Uterus (tissue), 4 donors: Measurements from ENCODE around the gene NCKAP5L. TPM values are rescaled to one million over a fixed set of nuclear protein-coding genes. Genes with fewer than 3 reads are reported as not detected.

Experiments
- DNase-seq, 2 donors: peaks; one replicate each; pipeline ENCODE4 v3.0.0-alpha.2; 2019 to 2020
- H3K27ac ChIP-seq, 2 donors: fragments of 200-600 bp; sonication (generic); 1 replicate in 1 of 2; 2 replicates in 1 of 2; pipeline ENCODE4 v1.5.1; 2016 to 2018
- H3K27me3 ChIP-seq, 2 donors: fragments of 200-600 bp; sonication (generic); one replicate each; pipeline ENCODE4 v1.5.1; 2018 to 2019; ENCODE audit warnings: control low read depth in 1 of 2
- H3K36me3 ChIP-seq, 2 donors: fragments of 200-600 bp; sonication (generic); one replicate each; pipeline ENCODE4 v1.5.1; 2019; ENCODE audit warnings: control low read depth in 1 of 2
- H3K4me1 ChIP-seq, 2 donors: fragments of 200-600 bp; sonication (generic); one replicate each; pipeline ENCODE4 v1.5.1; 2018 to 2019; ENCODE audit warnings: control low read depth in 1 of 2
- H3K4me3 ChIP-seq, 2 donors: fragments of 200-600 bp; sonication (generic); 1 replicate in 1 of 2; 2 replicates in 1 of 2; pipeline ENCODE4 v1.5.1; 2018 to 2019; ENCODE audit warnings: mild to moderate bottlenecking in 1 of 2
- H3K9me3 ChIP-seq, 2 donors: fragments of 200-600 bp; sonication (generic); one replicate each; pipeline ENCODE4 v1.5.1; 2019; ENCODE audit warnings: control low read depth in 1 of 2
- CTCF ChIP-seq, 4 experiments: fragments of 200-600 bp in 2 of 4; fragments of 450-650 bp in 2 of 4; sonication (generic) in 2 of 4; IDR thresholded peaks; one replicate each; pipeline ENCODE4 v1.5.1; 2016 to 2019; ENCODE audit warnings: antibody characterized with exemption in 4 of 4, mild to moderate bottlenecking in 2 of 4, moderate library complexity in 1 of 4
- POLR2A ChIP-seq, 2 donors: fragments of 450-650 bp; IDR thresholded peaks; one replicate each; pipeline ENCODE4 v1.6.1; 2016; ENCODE audit warnings: antibody characterized with exemption in 2 of 2, mild to moderate bottlenecking in 1 of 2, moderate library complexity in 1 of 2
- intact Hi-C: fragments of 100-400 bp; cut with DNase I; formaldehyde crosslinking; loops from one replicate; pipeline ENCODE4 v1.15.1; 2023; ENCODE audit warnings: low total_unique reads
- total RNA-seq, 4 donors: library from RNA; depleted of rRNA in 3 of 4; stranded (reverse); fragments of >200 nt in 3 of 4; gene quantifications; one replicate each; pipeline versions ENCODE4 v1.1.0 to v1.2.4, GENCODE V29; 2014 to 2023
- donor health status: DM: yes; HTN: yes; CAD: no.

The NCKAP5L gene
- total RNA-seq, 4 donors from 2014 or later, result 4.1 to 26.1 (median 11.5) TPM

- Histone ChIP-seq H3K27ac (no peak overlapping the region), H3K36me3 (no peaks in the 10 kb centered on the region), H3K4me3 (no peak overlapping the region), H3K27me3 (no peaks in the 10 kb centered on the region), H3K9me3 (no peaks in the 10 kb centered on the region), H3K4me1 (no peaks in the 10 kb centered on the region)
- TF ChIP-seq CTCF (IDR thresholded peaks at IDR 0.05), result no peak
- TF ChIP-seq POLR2A (IDR thresholded peaks at IDR 0.05), result no peak
- intact Hi-C loops, result no loop called here
- DNase-seq, result no peak
These were observed 30.8 kb downstream of the NCKAP5L start for GRCh38 chr12:49797449-49797776.

DNA sequence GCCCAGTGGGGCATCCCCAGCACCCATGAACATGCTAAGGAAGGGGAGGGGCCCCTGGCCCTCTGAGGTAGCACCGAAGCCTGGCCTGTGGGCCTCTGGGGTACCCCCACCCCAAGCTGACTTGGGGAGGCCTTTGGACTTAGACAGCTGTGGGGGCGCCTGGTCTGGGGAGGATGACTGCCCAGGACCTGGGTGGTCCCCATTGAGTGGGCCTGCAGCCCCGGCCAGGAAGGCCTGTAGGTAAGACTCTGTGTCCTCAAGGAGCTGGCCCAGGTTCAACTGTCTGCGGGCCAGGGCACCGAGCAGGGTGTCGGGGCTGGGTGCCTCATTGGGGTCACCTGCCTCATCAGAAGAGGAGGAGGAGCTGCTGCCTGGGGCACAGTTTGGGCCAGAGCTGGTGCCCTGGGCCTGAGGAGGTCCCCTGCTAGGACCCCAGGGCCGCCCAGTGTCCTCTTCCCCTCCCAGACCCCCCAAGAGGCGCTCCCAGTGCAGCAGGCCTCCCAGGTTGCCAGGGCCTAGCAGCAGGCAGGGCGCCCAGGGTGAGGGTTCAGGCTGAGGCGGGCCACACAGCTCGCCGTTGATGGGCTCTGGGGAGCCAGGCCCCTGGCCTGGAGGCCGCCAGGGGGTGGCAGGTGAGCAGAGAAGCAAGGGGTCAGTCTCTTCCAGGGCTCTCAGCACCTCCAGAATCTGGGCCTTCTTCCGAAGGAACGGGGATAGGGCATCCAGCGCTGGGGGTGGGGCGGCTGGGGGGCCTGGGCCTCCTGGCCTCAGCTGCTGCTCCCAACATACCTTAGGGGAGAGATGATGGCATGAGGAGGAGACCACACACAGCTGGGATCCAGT, 31.4 kb downstream of the NCKAP5L start:
- Histone ChIP-seq H3K4me3 (no peak overlapping the region), H3K27me3 (no peaks in the 10 kb centered on the region), H3K4me1 (no peaks in the 10 kb centered on the region), H3K36me3 (no peaks in the 10 kb centered on the region), H3K27ac (no peak overlapping the region), H3K9me3 (no peaks in the 10 kb centered on the region)
- intact Hi-C loops, result no loop called here
- no peak for DNase-seq
- TF ChIP-seq CTCF (IDR thresholded peaks at IDR 0.05), result no peak
- no peak for TF ChIP-seq POLR2A (IDR thresholded peaks at IDR 0.05)

DNA sequence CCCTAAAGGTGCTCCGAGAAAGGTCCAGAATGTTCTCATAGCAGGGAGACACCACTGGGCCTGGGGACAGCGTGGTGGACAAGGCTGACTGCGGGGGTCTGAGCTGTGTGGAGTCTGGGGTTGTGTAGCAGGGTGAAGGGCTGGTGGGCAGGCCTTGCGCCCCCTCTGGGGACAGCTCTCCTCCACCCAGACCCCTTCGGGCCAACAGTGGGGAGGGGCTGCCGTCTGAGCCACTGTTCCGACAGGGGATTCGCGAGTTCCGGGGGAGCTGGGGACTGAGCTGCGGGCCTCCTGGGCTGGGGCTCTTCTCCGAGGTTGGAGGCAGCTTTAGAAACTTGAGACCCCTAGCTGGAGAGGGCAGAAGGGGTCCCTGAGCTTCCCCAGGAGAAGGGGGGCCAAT, 32.1 kb downstream of the NCKAP5L start:
- TF ChIP-seq POLR2A (IDR thresholded peaks at IDR 0.05) (no peak), CTCF (IDR thresholded peaks at IDR 0.05) (no peak)
- H3K9me3 ChIP-seq, result no peaks in the 10 kb centered on the region
- no peaks in the 10 kb centered on the region for H3K4me1 ChIP-seq
- no peak overlapping the region for H3K4me3 ChIP-seq
- intact Hi-C loops, result no loop called here
- H3K27ac ChIP-seq, result no peak overlapping the region
- H3K27me3 ChIP-seq, result no peaks in the 10 kb centered on the region
- no peaks in the 10 kb centered on the region for H3K36me3 ChIP-seq
- no peak for DNase-seq

DNA sequence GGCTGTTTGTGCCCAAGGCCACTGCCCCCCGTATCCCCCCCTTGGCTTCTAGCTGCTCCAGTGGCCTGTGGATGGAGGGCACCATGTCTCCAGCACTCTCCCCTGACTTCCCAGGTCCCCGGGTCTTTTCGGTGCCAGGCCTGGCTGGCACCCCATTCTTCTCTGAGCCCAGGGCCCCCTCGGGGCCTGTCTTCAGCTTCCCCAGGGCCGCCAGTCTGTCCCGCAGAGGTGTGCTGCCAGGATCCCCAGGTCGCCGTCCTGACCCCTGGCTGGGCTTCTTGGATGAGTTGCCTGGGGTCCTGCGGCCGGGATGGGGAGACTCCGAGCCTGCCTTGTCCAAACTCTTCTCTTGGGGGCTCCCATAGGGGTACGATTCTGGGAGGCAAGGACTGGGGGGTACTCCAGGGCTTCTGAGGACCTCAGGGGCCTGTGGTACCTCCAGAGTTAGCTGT, 32.5 kb downstream of the NCKAP5L start:
- Histone ChIP-seq H3K27me3 (no peaks in the 10 kb centered on the region), H3K36me3 (no peaks in the 10 kb centered on the region), H3K27ac (no peak overlapping the region), H3K4me3 (no peak overlapping the region), H3K4me1 (no peaks in the 10 kb centered on the region), H3K9me3 (no peaks in the 10 kb centered on the region)
- no peak for DNase-seq
- TF ChIP-seq POLR2A (IDR thresholded peaks at IDR 0.05), result no peak
- TF ChIP-seq CTCF (IDR thresholded peaks at IDR 0.05), result no peak
- intact Hi-C loops, result no loop called here

DNA sequence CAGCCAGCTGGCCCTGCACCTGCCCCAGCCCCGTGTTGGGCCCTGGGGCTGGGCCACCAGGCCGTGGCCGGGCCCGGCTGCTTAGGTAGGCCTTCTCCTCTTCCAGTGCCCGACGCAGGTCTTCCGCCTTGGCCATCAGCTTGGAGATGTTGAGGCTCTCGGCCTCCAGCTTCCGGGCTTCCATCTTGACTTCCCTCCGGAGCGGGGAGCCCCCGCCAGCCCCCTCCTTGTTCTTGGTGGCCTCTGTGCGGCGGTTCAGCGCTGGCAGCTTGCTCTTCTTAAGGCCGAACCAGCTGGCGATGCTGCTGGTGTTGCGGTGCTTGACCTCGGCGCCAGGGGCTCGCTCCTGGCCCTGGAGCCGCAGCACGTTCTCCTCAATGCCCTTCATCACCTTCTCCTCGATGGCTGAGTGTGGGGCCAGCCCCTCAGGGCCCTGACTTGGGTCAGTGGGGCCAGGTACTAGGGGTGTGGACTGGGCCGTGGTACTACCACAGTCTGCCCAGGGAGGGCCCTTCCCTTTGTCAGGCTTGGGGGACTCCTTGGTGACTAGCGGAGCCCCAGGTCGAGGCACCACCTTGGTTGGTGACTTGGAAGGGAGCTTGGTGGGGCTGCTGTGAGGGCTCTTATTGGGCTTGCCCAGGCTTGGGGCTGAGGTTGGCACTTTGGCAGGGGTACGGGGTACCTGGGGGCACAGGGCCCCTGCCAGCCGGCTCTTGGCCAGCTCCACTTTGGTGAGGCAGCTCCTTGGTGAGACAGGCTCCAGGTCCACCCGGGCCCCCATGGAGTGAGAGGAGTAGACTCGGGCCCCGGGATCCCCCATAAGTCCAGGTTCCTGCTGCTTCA, 33.2 kb downstream of the NCKAP5L start:
- Histone ChIP-seq H3K4me1 (no peaks in the 10 kb centered on the region), H3K36me3 (no peaks in the 10 kb centered on the region), H3K4me3 (no peak overlapping the region), H3K27me3 (no peaks in the 10 kb centered on the region), H3K9me3 (no peaks in the 10 kb centered on the region), H3K27ac (no peak overlapping the region)
- intact Hi-C loops, result no loop called here
- DNase-seq, result no peak
- TF ChIP-seq CTCF (IDR thresholded peaks at IDR 0.05) (no peak), POLR2A (IDR thresholded peaks at IDR 0.05) (no peak)
